ENCODE results near the gene SIN3A. TPM values are rescaled to one million over a fixed set of nuclear protein-coding genes. Genes with fewer than 3 reads are reported as not detected.

Gene SIN3A
- total and polyA plus RNA-seq, 9 of the 15 experiments (the other 6 are each of a cell fraction or from before 2014, with no cell fraction given), result 11.1 to 70.3 (median 25.3) TPM

- TF ChIP-seq, protein P1, sequence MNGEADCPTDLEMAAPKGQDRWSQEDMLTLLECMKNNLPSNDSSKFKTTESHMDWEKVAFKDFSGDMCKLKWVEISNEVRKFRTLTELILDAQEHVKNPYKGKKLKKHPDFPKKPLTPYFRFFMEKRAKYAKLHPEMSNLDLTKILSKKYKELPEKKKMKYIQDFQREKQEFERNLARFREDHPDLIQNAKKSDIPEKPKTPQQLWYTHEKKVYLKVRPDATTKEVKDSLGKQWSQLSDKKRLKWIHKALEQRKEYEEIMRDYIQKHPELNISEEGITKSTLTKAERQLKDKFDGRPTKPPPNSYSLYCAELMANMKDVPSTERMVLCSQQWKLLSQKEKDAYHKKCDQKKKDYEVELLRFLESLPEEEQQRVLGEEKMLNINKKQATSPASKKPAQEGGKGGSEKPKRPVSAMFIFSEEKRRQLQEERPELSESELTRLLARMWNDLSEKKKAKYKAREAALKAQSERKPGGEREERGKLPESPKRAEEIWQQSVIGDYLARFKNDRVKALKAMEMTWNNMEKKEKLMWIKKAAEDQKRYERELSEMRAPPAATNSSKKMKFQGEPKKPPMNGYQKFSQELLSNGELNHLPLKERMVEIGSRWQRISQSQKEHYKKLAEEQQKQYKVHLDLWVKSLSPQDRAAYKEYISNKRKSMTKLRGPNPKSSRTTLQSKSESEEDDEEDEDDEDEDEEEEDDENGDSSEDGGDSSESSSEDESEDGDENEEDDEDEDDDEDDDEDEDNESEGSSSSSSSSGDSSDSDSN (IDR thresholded peaks at IDR 0.05; ENCODE audit: borderline replicate concordance in 1 of 2, low read depth in 2 of 2, low read length in 2 of 2), result 0 out of 4 replicates have a peak, but pooled peaks of 1 of the 2 experiments have one; percentile 49
- no peak for TF ChIP-seq SRSF3 (IDR thresholded peaks at IDR 0.05; ENCODE audit: insufficient read depth, low read length)
- no peak for TF ChIP-seq TCF7 (IDR thresholded peaks at IDR 0.05; ENCODE audit: borderline replicate concordance)
- peak in 1 of 2 experiments; percentile 41; a peak in 2 of 4 replicates for TF ChIP-seq SRF (CRISPR knock-in tag; IDR thresholded peaks at IDR 0.05)
- TF ChIP-seq PRDM10 (IDR thresholded peaks at IDR 0.05; ENCODE audit: partially characterized antibody), result peak; percentile 18
- TF ChIP-seq TAF1 (IDR thresholded peaks at IDR 0.05; ENCODE audit: control insufficient read depth, extremely low read depth, insufficient read depth, low read length, severe bottlenecking), result peak; percentile 51
- TF ChIP-seq EHMT2 (IDR thresholded peaks at IDR 0.05), result no peak
- TF ChIP-seq ATF7 (IDR thresholded peaks at IDR 0.05), result no peak
- no peak for TF ChIP-seq STAT5B (CRISPR knock-in tag; IDR thresholded peaks at IDR 0.05)
- TF ChIP-seq TBP (optimal IDR thresholded peaks at IDR 0.05; ENCODE audit: low read depth, low read length), result peak; percentile 55
- no peak for TF ChIP-seq ZNF696 (CRISPR knock-in tag; conservative IDR thresholded peaks at IDR 0.05)
- TF ChIP-seq NEUROD1 (IDR thresholded peaks at IDR 0.05; ENCODE audit: borderline replicate concordance, low read depth, low read length, partially characterized antibody), result peak; percentile 12
- TF ChIP-seq, protein P2, sequence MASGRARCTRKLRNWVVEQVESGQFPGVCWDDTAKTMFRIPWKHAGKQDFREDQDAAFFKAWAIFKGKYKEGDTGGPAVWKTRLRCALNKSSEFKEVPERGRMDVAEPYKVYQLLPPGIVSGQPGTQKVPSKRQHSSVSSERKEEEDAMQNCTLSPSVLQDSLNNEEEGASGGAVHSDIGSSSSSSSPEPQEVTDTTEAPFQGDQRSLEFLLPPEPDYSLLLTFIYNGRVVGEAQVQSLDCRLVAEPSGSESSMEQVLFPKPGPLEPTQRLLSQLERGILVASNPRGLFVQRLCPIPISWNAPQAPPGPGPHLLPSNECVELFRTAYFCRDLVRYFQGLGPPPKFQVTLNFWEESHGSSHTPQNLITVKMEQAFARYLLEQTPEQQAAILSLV (tag; IDR thresholded peaks at IDR 0.05), result no peak
- TF ChIP-seq ZBED1 (IDR thresholded peaks at IDR 0.05), result no peak
- TF ChIP-seq HMG20B (CRISPR knock-in tag; IDR thresholded peaks at IDR 0.05), result no peak
- TF ChIP-seq TOE1 (IDR thresholded peaks at IDR 0.05; ENCODE audit: borderline replicate concordance), result no peak
- no peak for TF ChIP-seq TOE1 (CRISPR knock-in tag; IDR thresholded peaks at IDR 0.05; ENCODE audit: borderline replicate concordance, low read depth)
- TF ChIP-seq PHF8 (IDR thresholded peaks at IDR 0.05; ENCODE audit: borderline replicate concordance, low read length), result peak; percentile 48; the same call in 1 of the 2 replicates
- peak; percentile 62 for TF ChIP-seq RBBP5 (IDR thresholded peaks at IDR 0.05; ENCODE audit: borderline replicate concordance, insufficient read depth, low read length, poor library complexity, severe bottlenecking)
- 0 out of 2 replicates have a peak, but pooled peaks have one; percentile 1 for TF ChIP-seq TFAP4 (CRISPR knock-in tag; IDR thresholded peaks at IDR 0.05; ENCODE audit: borderline replicate concordance)
Observed at GRCh38 chr15:75452364-75452864, 924 bp upstream of the SIN3A start (continued).

All from K562 (cell line).